Activated naive CD8-positive, alpha-beta T cell treated with anti-CD3 and anti-CD28 coated beads for 36 hours (primary cell): Measurements from ENCODE around the gene ACAT2. TPM values are rescaled to one million over a fixed set of nuclear protein-coding genes. Genes with fewer than 3 reads are reported as not detected.

Source experiments
- DNase-seq: peaks from one replicate; pipeline ENCODE4 v3.0.0; 2021
- H3K27ac Mint-ChIP-seq: one replicate; pipeline ENCODE4 v1.8.0; 2022; ENCODE audit warnings: mild to moderate bottlenecking, moderate library complexity, mixed read lengths
- H3K27me3 Mint-ChIP-seq: one replicate; pipeline ENCODE4 v1.8.0; 2022; ENCODE audit warnings: mild to moderate bottlenecking, mixed read lengths
- H3K36me3 Mint-ChIP-seq: one replicate; pipeline ENCODE4 v1.8.0; 2021; ENCODE audit warnings: mild to moderate bottlenecking, mixed read lengths
- H3K4me1 Mint-ChIP-seq: one replicate; pipeline ENCODE4 v1.8.0; 2021; ENCODE audit warnings: mixed read lengths
- H3K4me3 Mint-ChIP-seq: one replicate; pipeline ENCODE4 v1.8.0; 2022; ENCODE audit warnings: mild to moderate bottlenecking, moderate library complexity, mixed read lengths
- H3K9me3 Mint-ChIP-seq: one replicate; pipeline ENCODE4 v1.8.0; 2022; ENCODE audit warnings: mixed read lengths
- total RNA-seq, 2 experiments: library from RNA; stranded (reverse); gene quantifications; one replicate each; pipeline ENCODE4 v1.2.3, GENCODE V29; 2021

The ACAT2 gene
- total RNA-seq, 2 experiments from 2014 or later: 67.8 to 68.4 TPM

DNA sequence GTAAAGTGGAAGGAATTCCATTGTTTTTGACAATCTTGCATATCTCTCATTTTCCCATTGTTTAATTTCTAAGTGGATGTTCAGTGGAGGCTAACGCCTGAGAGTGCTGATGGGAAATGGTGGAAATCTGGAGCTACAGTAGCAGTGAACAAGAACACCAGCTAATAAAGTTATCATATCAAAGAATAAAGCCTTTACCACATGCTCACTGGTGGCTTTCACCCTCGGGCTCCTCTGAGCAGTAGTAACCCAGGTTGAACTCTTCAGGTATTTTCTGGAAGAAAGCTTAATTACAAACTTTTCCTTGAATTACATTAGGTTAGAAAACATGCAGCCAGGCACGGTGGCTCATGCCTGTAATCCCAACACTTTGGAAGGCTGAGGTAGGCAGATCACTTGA is 10.4 kb upstream of the ACAT2 start:
- Mint-ChIP-seq H3K27me3 (no peaks in the 10 kb centered on the region), H3K4me3 (no peak overlapping the region), H3K36me3 (peaks cover 22% of the 10 kb centered on the region), H3K9me3 (no peaks in the 10 kb centered on the region), H3K4me1 (peaks cover 13% of the 10 kb centered on the region), H3K27ac (peak overlapping the region; percentile 34)
- DNase-seq: no peak

DNA sequence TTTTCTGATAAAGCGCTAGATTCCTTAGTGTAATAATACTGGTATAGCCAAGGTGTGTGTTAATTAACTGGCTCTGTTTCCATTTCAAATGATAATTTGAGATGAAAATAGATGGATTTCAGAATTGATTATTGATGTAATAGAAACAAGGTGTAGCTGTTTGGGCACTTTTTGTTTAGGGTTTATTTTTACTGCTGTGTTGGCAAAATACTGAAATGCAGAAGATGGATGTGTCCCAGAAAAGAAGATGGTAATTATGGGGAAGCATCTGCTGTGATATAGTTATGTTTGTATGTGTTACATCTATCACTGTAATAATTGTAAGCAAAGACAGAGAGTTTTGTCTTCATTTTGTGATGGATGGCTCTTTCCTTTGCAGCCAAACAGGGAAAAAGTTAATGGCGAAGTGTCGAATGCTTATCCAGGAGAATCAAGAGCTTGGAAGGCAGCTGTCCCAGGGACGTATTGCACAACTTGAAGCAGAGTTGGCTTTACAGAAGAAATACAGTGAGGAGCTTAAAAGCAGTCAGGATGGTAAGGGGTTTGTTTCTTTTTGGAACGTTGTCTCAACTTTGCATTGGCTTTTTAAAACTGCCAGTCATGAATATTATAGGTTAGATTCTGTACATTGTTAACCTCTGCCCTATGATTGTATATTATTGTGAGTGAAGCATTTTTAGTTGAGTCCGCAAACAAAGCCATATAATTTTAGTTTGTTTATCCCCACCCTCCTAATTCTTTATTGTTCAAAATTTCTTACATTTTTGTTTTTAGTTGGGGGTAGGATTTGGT is 8.6 kb upstream of the ACAT2 start:
- DNase-seq: no peak
- H3K9me3 Mint-ChIP-seq: no peaks in the 10 kb centered on the region
- H3K27ac Mint-ChIP-seq: no peak overlapping the region
- no peaks in the 10 kb centered on the region for H3K27me3 Mint-ChIP-seq
- H3K36me3 Mint-ChIP-seq: peaks cover 29% of the 10 kb centered on the region
- no peak overlapping the region for H3K4me3 Mint-ChIP-seq
- H3K4me1 Mint-ChIP-seq: peaks cover 18% of the 10 kb centered on the region

DNA sequence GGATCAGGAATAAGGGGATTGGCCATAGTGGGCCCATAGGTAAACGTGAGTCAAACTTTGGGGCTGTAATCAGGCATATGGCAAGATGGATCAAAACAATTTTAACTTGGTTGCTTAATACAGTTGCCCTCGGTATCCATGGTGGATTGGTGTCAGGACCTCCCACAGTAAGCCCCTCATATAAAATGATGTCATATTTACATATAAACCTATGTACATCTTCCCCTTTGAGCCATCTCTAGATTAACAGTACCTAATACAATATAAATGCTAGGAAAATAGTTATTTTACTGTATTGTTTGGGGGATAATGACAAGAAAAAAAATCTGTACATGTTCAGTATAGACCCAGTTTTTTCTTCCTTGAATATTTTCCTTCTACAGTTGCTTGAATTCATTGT is 7.4 kb upstream of the ACAT2 start:
- H3K4me3 Mint-ChIP-seq: no peak overlapping the region
- H3K4me1 Mint-ChIP-seq: peaks cover 19% of the 10 kb centered on the region
- peaks cover 27% of the 10 kb centered on the region for H3K36me3 Mint-ChIP-seq
- no peak for DNase-seq
- no peaks in the 10 kb centered on the region for H3K27me3 Mint-ChIP-seq
- H3K9me3 Mint-ChIP-seq: no peaks in the 10 kb centered on the region
- H3K27ac Mint-ChIP-seq: no peak overlapping the region

DNA sequence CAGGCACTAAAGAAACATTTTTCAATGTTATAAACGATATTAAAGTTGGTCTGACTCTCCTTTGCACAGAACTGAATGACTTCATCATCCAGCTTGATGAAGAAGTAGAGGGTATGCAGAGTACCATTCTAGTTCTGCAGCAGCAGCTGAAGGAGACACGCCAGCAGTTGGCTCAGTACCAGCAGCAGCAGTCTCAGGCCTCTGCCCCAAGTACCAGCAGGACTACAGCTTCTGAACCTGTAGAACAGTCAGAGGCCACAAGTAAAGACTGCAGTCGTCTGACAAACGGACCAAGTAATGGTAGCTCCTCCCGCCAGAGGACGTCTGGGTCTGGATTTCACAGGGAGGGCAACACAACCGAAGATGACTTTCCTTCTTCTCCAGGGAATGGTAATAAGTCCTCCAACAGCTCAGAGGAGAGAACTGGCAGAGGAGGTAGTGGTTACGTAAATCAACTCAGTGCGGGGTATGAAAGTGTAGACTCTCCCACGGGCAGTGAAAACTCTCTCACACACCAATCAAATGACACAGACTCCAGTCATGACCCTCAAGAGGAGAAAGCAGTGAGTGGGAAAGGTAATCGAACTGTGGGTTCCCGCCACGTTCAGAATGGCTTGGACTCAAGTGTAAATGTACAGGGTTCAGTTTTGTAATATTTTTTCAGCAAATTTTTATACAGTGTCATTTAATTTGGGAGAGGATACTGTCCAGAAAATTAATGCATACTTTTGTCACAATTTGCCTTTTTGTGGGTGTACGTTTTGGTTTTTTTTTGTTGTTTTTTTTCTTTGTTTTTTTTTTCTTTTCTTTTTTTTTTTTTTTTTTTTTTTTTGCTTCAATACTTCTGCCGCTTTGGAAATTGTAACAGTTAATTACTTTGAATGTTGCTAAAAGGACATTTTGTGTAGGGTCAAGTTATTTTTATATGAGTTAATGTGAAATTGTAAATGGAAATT is 6.6 kb upstream of the ACAT2 start:
- H3K27me3 Mint-ChIP-seq: no peaks in the 10 kb centered on the region
- H3K9me3 Mint-ChIP-seq: no peaks in the 10 kb centered on the region
- H3K36me3 Mint-ChIP-seq: peaks cover 31% of the 10 kb centered on the region
- peak overlapping the region; percentile 50 for H3K27ac Mint-ChIP-seq
- no peak overlapping the region for H3K4me3 Mint-ChIP-seq
- no peak for DNase-seq
- peaks cover 20% of the 10 kb centered on the region for H3K4me1 Mint-ChIP-seq

DNA sequence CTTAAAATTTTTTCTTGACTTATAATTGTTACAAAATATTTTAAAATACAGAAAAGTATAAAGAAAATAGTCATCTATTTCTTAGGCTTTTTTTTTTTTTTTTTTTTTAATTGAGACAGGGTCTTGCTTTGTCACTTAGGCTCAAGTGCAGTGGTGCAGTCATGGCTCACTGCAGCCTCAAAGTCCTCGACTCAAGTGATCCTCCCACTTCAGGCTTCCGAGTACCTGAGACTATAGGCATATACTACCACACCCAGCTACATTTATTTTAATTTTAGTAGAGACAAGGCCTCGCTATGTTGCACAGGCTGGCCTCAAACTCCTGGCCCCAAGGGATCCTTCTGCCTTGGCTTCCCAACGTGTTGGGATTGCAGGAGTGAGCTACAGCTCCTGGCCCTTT is 5.3 kb upstream of the ACAT2 start:
- peaks cover 32% of the 10 kb centered on the region for H3K4me1 Mint-ChIP-seq
- H3K36me3 Mint-ChIP-seq: peaks cover 42% of the 10 kb centered on the region
- no peak overlapping the region for H3K4me3 Mint-ChIP-seq

DNA sequence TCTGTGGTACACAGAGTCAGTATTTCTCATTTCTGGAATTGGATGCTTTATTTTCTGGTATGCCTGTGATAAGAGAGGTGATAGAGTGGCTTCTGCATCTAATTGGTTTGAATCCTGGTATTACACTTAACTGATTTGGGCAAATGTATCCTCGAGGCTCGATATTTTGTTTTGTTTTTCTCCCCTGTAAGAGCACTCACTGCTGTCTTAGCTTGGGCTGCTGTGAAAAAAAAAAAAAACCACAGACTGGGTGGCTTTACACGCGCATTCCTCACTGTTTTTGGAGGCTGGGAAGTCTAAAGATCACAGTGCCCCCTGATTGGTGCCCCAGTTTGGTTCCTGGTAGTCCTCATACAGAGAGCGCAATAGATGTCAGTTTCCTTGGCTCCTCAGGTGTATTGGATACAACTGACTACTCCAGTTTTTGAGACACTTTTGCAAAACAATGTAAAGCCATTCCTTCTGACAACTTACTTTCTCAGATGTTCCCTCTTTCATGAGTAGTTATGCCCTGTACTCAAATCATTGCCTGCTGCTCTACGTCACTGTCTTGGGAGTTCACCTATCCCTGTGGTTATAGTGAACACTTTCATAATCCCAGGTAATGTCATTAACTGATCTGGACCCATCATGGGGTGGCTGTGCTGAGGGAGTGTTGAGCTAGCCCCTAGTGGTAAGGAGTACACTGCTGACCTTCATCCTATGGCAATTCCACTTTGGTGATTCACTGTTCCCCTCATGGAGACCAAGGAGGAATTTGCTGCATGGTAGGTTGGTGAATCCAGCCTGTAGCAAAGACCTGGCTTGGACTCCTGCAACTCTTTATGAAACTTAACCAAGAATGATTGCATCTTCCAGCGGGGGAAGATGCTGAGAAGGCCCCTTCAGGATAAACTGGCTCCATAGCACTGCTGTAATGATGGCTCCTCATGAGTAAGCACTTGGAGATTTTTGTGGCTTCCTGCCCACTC is 3.5 kb upstream of the ACAT2 start:
- H3K9me3 Mint-ChIP-seq: no peaks in the 10 kb centered on the region
- H3K36me3 Mint-ChIP-seq: peaks cover 42% of the 10 kb centered on the region
- DNase-seq: no peak
- H3K4me1 Mint-ChIP-seq: peaks cover 38% of the 10 kb centered on the region
- H3K4me3 Mint-ChIP-seq: no peak overlapping the region
- peak overlapping the region; percentile 52 for H3K27ac Mint-ChIP-seq
- no peaks in the 10 kb centered on the region for H3K27me3 Mint-ChIP-seq

More for the DNA sequence above, 5.3 kb upstream of the ACAT2 start:
- no peaks in the 10 kb centered on the region for H3K27me3 Mint-ChIP-seq
- no peak for DNase-seq
- no peak overlapping the region for H3K27ac Mint-ChIP-seq
- H3K9me3 Mint-ChIP-seq: no peaks in the 10 kb centered on the region

DNA sequence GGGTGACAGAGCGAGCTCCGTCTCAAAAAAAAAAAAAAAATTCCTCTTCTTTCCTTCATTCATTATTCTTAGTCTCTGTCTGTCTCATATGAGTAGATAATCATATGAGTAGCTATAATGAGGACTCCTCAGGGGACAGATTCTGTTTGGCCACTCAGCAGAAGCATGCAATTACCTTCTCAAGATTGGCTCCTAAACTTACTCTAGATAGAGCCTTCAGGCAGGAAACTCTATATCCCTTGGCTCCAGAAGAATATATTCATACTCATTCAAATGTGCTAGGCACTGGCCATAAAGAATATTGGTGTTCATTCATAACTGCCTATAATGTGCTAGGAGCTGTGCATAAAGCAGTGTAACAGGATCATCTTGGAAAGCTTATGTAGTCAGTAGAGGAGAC is 2.2 kb upstream of the ACAT2 start:
- H3K4me3 Mint-ChIP-seq: peak overlapping the region; percentile 4
- no peak for DNase-seq
- H3K4me1 Mint-ChIP-seq: peaks cover 39% of the 10 kb centered on the region
- H3K36me3 Mint-ChIP-seq: peaks cover 43% of the 10 kb centered on the region
- H3K27ac Mint-ChIP-seq: no peak overlapping the region
- no peaks in the 10 kb centered on the region for H3K27me3 Mint-ChIP-seq
- H3K9me3 Mint-ChIP-seq: no peaks in the 10 kb centered on the region

DNA sequence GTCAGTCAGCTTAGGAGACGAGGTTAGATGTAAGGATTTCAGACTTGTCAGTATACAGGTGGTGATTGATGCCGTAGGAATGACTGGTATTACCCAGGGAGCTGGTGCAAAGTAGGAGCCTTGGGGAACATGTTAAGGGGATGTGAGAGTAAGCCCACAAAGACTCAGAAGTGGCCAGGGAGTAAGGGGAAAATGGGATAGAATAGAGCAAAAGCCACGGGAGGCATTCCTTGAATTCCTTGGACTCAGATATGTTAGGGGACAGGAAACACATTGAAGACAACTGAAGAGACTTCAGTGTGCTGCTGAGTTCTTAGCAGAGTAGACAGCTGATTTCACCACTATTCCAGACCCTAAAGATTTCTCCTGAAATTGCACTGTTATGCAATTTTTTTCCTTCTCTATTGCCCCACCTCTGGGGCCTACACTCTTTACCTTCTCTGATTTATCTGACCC is 1.2 kb upstream of the ACAT2 start:
- H3K27ac Mint-ChIP-seq: peak overlapping the region; percentile 96
- H3K9me3 Mint-ChIP-seq: no peaks in the 10 kb centered on the region
- no peaks in the 10 kb centered on the region for H3K27me3 Mint-ChIP-seq
- peak overlapping the region; percentile 88 for H3K4me3 Mint-ChIP-seq
- peaks cover 33% of the 10 kb centered on the region for H3K4me1 Mint-ChIP-seq
- peaks cover 40% of the 10 kb centered on the region for H3K36me3 Mint-ChIP-seq
- DNase-seq: no peak

DNA sequence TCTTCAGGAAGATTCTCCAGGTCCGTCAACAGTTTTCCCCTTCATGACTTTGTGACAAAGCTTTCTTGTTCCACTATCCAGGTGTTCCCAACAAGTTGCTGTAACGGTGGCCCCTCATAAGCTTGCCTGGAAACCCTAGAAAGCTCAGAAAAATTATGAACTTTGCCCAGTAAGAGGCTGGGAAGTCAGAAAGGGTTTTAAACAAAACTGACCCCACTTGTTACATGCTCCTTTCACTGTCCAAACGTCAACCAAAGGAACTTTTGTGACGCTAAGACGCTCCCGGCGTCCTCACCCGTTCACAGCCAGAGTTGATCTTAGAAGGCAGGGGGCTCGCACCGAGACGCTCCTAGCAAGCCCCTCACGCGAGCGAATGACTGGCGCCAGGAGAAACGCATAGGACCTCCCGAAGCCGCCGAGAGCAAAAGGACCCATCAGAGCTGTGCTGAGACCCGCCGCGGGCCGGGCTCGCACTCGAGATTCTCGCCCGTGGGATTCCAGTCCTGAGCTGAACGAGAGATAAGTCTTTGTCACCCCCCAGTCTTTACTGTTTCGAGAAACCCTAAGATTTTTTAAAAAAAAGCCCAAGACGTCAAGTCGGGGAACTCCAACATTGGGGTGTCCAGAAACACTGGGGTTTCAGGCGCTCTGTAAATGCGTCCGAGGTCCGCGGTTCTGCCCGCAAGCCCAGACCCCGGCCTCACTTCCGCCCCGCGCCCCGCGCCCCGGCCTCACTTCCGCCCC is 544 bp upstream of the ACAT2 start:
- Mint-ChIP-seq H3K4me1 (peaks cover 33% of the 10 kb centered on the region), H3K4me3 (peak overlapping the region; percentile 88)

DNA sequence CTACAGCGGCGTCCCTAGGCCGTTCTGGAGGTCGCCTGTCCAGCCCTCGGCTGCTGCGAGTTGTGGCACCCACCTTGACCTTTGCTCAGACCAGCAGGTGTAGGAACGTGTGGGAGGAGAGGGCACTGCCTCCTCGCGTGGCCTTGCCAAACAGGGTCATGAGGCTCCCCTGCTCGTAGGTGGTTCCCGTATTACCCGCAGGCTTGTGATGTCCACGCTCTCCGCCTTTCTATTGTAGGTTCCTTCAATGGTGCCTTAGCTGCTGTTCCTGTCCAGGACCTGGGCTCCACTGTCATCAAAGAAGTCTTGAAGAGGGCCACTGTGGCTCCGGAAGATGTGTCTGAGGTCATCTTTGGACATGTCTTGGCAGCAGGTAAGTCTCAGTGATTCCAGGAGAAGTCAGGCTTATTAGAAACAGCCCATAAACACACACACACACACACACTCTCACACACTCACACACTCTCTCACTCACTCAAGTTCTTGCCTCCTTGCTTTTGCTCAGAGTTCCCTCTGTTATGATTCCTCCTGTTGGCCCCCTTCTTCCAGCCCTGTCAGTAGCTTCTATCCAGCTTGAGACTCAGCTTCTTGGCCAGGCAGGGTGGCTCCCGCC is 942 bp downstream of the ACAT2 start:
- Mint-ChIP-seq H3K27ac (peak overlapping the region; percentile 96), H3K9me3 (no peaks in the 10 kb centered on the region), H3K4me1 (peaks cover 36% of the 10 kb centered on the region), H3K27me3 (no peaks in the 10 kb centered on the region), H3K36me3 (peaks cover 33% of the 10 kb centered on the region), H3K4me3 (peak overlapping the region; percentile 88)
- peak; percentile 17 for DNase-seq

More for the DNA sequence above, 544 bp upstream of the ACAT2 start:
- Mint-ChIP-seq H3K9me3 (no peaks in the 10 kb centered on the region), H3K27ac (peak overlapping the region; percentile 96), H3K27me3 (no peaks in the 10 kb centered on the region), H3K36me3 (peaks cover 35% of the 10 kb centered on the region)
- peak; percentile 35 for DNase-seq

DNA sequence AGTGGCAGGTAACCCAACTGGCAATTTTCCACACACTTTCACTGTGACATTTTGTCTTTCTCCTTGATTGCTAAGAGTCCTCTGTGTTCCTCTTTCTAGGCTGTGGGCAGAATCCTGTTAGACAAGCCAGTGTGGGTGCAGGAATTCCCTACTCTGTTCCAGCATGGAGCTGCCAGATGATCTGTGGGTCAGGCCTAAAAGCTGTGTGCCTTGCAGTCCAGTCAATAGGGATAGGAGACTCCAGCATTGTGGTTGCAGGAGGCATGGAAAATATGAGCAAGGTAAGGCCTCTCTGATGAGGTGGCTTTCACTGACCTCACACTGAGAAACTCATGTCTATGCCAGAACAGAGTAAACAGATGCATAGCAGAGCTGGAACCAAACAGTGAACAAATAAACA is 5.1 kb downstream of the ACAT2 start:
- no peak overlapping the region for H3K4me3 Mint-ChIP-seq
- no peak overlapping the region for H3K27ac Mint-ChIP-seq
- peaks cover 45% of the 10 kb centered on the region for H3K36me3 Mint-ChIP-seq
- no peaks in the 10 kb centered on the region for H3K27me3 Mint-ChIP-seq
- DNase-seq: no peak
- H3K9me3 Mint-ChIP-seq: peaks cover 6% of the 10 kb centered on the region
- peaks cover 18% of the 10 kb centered on the region for H3K4me1 Mint-ChIP-seq

DNA sequence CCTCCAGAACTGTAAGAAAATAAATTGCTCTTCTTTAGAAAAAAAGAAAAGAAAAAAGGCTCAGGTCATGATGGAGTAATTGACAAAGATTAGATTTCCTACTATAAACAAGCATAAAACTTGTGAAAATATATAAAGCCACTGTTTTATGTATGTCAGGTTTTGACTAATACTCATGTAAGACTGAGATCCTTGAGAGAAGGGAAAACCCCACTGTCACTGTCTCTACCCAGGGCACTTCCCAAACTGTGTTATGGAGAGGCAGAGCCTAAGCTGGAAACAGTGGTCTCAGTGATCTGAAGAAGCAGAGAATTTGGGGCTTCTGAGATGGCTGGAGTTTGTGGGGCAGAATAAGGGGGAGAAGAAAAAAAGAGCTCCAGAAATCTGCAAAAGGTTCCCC is 7.6 kb downstream of the ACAT2 start:
- peaks cover 41% of the 10 kb centered on the region for H3K36me3 Mint-ChIP-seq
- no peak overlapping the region for H3K27ac Mint-ChIP-seq
- no peak for DNase-seq
- peaks cover 6% of the 10 kb centered on the region for H3K9me3 Mint-ChIP-seq
- no peak overlapping the region for H3K4me3 Mint-ChIP-seq
- H3K4me1 Mint-ChIP-seq: peaks cover 12% of the 10 kb centered on the region
- H3K27me3 Mint-ChIP-seq: no peaks in the 10 kb centered on the region

DNA sequence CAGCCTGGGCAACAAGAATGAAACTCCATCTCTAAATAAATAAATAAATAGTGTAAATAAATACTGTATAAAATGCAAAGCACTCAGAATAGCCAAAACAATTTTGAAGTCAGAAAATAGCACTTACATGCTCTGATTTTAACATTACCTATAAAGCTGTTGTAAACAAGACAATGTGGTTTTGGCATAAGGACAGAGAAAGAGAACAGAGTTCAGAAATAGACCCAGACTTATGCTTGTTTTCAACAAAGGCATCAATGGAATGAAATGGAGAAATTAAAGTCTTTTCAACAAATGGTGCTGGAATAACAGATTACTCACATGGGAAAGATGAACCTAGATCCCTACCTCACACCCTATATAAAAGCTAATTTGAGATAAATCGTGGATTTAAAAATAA is 10.4 kb downstream of the ACAT2 start:
- no peak overlapping the region for H3K4me3 Mint-ChIP-seq
- H3K4me1 Mint-ChIP-seq: peaks cover 6% of the 10 kb centered on the region
- H3K9me3 Mint-ChIP-seq: peaks cover 6% of the 10 kb centered on the region
- H3K27me3 Mint-ChIP-seq: no peaks in the 10 kb centered on the region
- H3K36me3 Mint-ChIP-seq: peaks cover 42% of the 10 kb centered on the region
- H3K27ac Mint-ChIP-seq: no peak overlapping the region
- no peak for DNase-seq
